Measurements from ENCODE around the gene NCOA5. TPM values are rescaled to one million over a fixed set of nuclear protein-coding genes. Genes with fewer than 3 reads are reported as not detected.

NCOA5 gene
- total and polyA plus RNA-seq, 3 donors from 2014 or later: 55.6 to 66.2 (median 64.0) TPM

GRCh38 chr20:46108435-46108841, 18.7 kb upstream of the NCOA5 start:
- no peak for DNase-seq
- 88 to 89% methylated on average over 5 of the region's 5 CpGs for WGBS, 2 donors
- H3K4me1 ChIP-seq: no peaks in the 10 kb centered on the region
- H3K27ac ChIP-seq: no peak overlapping the region
- no peak overlapping the region for H3K4me3 ChIP-seq
- TF ChIP-seq, protein P1, sequence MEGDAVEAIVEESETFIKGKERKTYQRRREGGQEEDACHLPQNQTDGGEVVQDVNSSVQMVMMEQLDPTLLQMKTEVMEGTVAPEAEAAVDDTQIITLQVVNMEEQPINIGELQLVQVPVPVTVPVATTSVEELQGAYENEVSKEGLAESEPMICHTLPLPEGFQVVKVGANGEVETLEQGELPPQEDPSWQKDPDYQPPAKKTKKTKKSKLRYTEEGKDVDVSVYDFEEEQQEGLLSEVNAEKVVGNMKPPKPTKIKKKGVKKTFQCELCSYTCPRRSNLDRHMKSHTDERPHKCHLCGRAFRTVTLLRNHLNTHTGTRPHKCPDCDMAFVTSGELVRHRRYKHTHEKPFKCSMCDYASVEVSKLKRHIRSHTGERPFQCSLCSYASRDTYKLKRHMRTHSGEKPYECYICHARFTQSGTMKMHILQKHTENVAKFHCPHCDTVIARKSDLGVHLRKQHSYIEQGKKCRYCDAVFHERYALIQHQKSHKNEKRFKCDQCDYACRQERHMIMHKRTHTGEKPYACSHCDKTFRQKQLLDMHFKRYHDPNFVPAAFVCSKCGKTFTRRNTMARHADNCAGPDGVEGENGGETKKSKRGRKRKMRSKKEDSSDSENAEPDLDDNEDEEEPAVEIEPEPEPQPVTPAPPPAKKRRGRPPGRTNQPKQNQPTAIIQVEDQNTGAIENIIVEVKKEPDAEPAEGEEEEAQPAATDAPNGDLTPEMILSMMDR (IDR thresholded peaks at IDR 0.05): no peak
- TF ChIP-seq POLR2A (IDR thresholded peaks at IDR 0.05): no peak
- intact Hi-C loops (cut with DNase I; ENCODE audit: low total_unique reads): no loop called here
- H3K9me3 ChIP-seq: no peaks in the 10 kb centered on the region
- no peaks in the 10 kb centered on the region for H3K36me3 ChIP-seq (ENCODE audit: low read depth, missing control alignments)
- no peaks in the 10 kb centered on the region for H3K27me3 ChIP-seq

GRCh38 chr20:46107061-46107460, 17.3 kb upstream of the NCOA5 start:
- Histone ChIP-seq H3K9me3 (no peaks in the 10 kb centered on the region), H3K4me3 (no peak overlapping the region), H3K27me3 (no peaks in the 10 kb centered on the region), H3K36me3 (ENCODE audit: low read depth, missing control alignments) (no peaks in the 10 kb centered on the region), H3K27ac (no peak overlapping the region), H3K4me1 (no peaks in the 10 kb centered on the region)
- intact Hi-C loops (cut with DNase I; ENCODE audit: low total_unique reads): no loop called here
- no peak for TF ChIP-seq POLR2A (IDR thresholded peaks at IDR 0.05)
- TF ChIP-seq, protein P1 (IDR thresholded peaks at IDR 0.05): no peak
- DNase-seq: no peak
- 72 to 87% methylated on average over 6 of the region's 6 CpGs for WGBS, 2 donors

- H3K27me3 ChIP-seq: no peaks in the 10 kb centered on the region
- intact Hi-C loops (cut with DNase I; ENCODE audit: low total_unique reads): no loop called here
- H3K4me1 ChIP-seq: no peaks in the 10 kb centered on the region
- H3K27ac ChIP-seq: no peak overlapping the region
- H3K9me3 ChIP-seq: no peaks in the 10 kb centered on the region
- no peaks in the 10 kb centered on the region for H3K36me3 ChIP-seq (ENCODE audit: low read depth, missing control alignments)
- 83 to 86% methylated on average over 3 of the region's 3 CpGs for WGBS, 2 donors
- no peak for TF ChIP-seq POLR2A (IDR thresholded peaks at IDR 0.05)
- TF ChIP-seq, protein P1 (IDR thresholded peaks at IDR 0.05): no peak
- no peak for DNase-seq
- H3K4me3 ChIP-seq: no peak overlapping the region
These were observed 14.5 kb upstream of the NCOA5 start for GRCh38 chr20:46104262-46104661.

DNA sequence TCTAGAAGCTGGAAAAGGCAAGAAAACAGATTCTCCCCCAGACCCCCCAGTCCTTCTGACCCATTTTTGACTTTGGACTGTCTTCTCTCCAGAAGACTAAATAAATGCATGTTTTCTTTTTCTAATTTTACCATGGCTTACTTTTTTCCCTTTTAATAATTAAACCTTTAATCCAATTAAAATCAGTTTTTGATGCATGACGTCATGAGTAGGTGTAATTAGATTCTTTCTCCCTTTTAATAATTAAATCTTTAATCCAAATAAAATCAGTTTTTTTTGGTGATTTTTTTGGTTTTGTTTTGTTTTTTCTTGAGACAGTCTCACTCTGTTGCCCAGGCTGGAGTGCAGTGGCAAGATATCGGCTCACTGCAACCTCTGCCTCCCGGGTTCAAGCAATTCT, 13.2 kb upstream of the NCOA5 start:
- H3K4me3 ChIP-seq: no peak overlapping the region
- no peak for TF ChIP-seq POLR2A (IDR thresholded peaks at IDR 0.05)
- TF ChIP-seq, protein P1 (IDR thresholded peaks at IDR 0.05): no peak
- intact Hi-C loops (cut with DNase I; ENCODE audit: low total_unique reads): no loop called here
- no peak for DNase-seq
- no peaks in the 10 kb centered on the region for H3K9me3 ChIP-seq
- no peaks in the 10 kb centered on the region for H3K36me3 ChIP-seq (ENCODE audit: low read depth, missing control alignments)
- no peaks in the 10 kb centered on the region for H3K4me1 ChIP-seq
- WGBS, 2 donors: 94 to 95% methylated on average over 3 of the region's 3 CpGs
- H3K27ac ChIP-seq: no peak overlapping the region
- H3K27me3 ChIP-seq: no peaks in the 10 kb centered on the region

- Histone ChIP-seq H3K27me3 (no peaks in the 10 kb centered on the region), H3K27ac (no peak overlapping the region), H3K9me3 (no peaks in the 10 kb centered on the region), H3K36me3 (ENCODE audit: low read depth, missing control alignments) (no peaks in the 10 kb centered on the region), H3K4me3 (no peak overlapping the region), H3K4me1 (no peaks in the 10 kb centered on the region)
- no peak for DNase-seq
- 88 to 90% methylated on average over 3 of the region's 3 CpGs for WGBS, 2 donors
- intact Hi-C loops (cut with DNase I; ENCODE audit: low total_unique reads): no loop called here
- TF ChIP-seq, protein P1 (IDR thresholded peaks at IDR 0.05): no peak
- no peak for TF ChIP-seq POLR2A (IDR thresholded peaks at IDR 0.05)
These were observed 12.2 kb upstream of the NCOA5 start for GRCh38 chr20:46101957-46102356.
